HepG2 (cell line): Measurements from ENCODE around the gene PLXNA3. TPM values are rescaled to one million over a fixed set of nuclear protein-coding genes. Genes with fewer than 3 reads are reported as not detected.

Experiments used
- AFF4 ChIP-seq: sonication (generic); formaldehyde crosslinking; IDR thresholded peaks from 2 replicates; pipeline ENCODE4 v1.4.0; 2020; ENCODE audit warnings: missing genetic modification reagents
- CHD4 ChIP-seq: fragments of 200-600 bp; sonication (generic); IDR thresholded peaks from 2 replicates; pipeline ENCODE4 v1.7.0; 2017; ENCODE audit warnings: mild to moderate bottlenecking, low read length, borderline replicate concordance
- GZF1 ChIP-seq: sonication (generic); formaldehyde crosslinking; IDR thresholded peaks from 2 replicates; pipeline ENCODE4 v1.5.1; 2020; ENCODE audit warnings: mild to moderate bottlenecking, missing genetic modification reagents
- HOXA7 ChIP-seq: sonication (generic); formaldehyde crosslinking; IDR thresholded peaks from 2 replicates; pipeline ENCODE4 v1.8.1; 2022; ENCODE audit warnings: mild to moderate bottlenecking, missing genetic modification reagents, moderate library complexity
- HOXA9 ChIP-seq: sonication (generic); formaldehyde crosslinking; IDR thresholded peaks from 2 replicates; pipeline ENCODE4 v1.8.1; 2022; ENCODE audit warnings: missing genetic modification reagents, mild to moderate bottlenecking, moderate library complexity, borderline replicate concordance
- KDM4B ChIP-seq: sonication (generic); formaldehyde crosslinking; IDR thresholded peaks from 2 replicates; pipeline ENCODE4 v1.4.0; 2020; ENCODE audit warnings: missing genetic modification reagents
- NFE2L1 ChIP-seq: sonication (generic); formaldehyde crosslinking; IDR thresholded peaks from 2 replicates; pipeline ENCODE4 v1.4.0; 2020; ENCODE audit warnings: missing genetic modification reagents, mild to moderate bottlenecking, borderline replicate concordance
- PHB2 ChIP-seq: fragments of 450-650 bp; IDR thresholded peaks from 2 replicates; pipeline ENCODE4 v1.6.1; 2018; ENCODE audit not compliant: partially characterized antibody
- RBAK ChIP-seq: sonication (generic); formaldehyde crosslinking; IDR thresholded peaks from 2 replicates; pipeline ENCODE4 v1.5.1; 2020; ENCODE audit warnings: mild to moderate bottlenecking, missing genetic modification reagents
- SNAPC2 ChIP-seq: sonication (generic); formaldehyde crosslinking; IDR thresholded peaks from 2 replicates; pipeline ENCODE4 v1.8.1; 2022; ENCODE audit warnings: mild to moderate bottlenecking, missing genetic modification reagents
- TAF1 ChIP-seq: sonication (generic); formaldehyde crosslinking; IDR thresholded peaks from 2 replicates; pipeline ENCODE4 v1.4.0; 2020; ENCODE audit warnings: missing genetic modification reagents
- TGIF2 ChIP-seq: IDR thresholded peaks from 2 replicates; pipeline ENCODE4 v1.6.1; 2016; ENCODE audit warnings: control low read depth, missing compliant biosample characterization
- WIZ ChIP-seq: sonication (generic); formaldehyde crosslinking; IDR thresholded peaks from 2 replicates; pipeline ENCODE4 v1.5.1; 2020; ENCODE audit warnings: mild to moderate bottlenecking, missing genetic modification reagents
- ZFX ChIP-seq: sonication (generic); formaldehyde crosslinking; IDR thresholded peaks from 2 replicates; pipeline ENCODE4 v1.4.0; 2020; ENCODE audit warnings: mild to moderate bottlenecking, low read depth, missing genetic modification reagents, moderate library complexity
- ZNF296 ChIP-seq: sonication (generic); formaldehyde crosslinking; conservative IDR thresholded peaks from 2 replicates; pipeline ENCODE4 v1.5.0; 2020; ENCODE audit warnings: mild to moderate bottlenecking, missing genetic modification reagents
- ZNF30 ChIP-seq: sonication (generic); formaldehyde crosslinking; IDR thresholded peaks from 2 replicates; pipeline ENCODE4 v1.5.0; 2020; ENCODE audit warnings: mild to moderate bottlenecking, missing genetic modification reagents
- ZNF343 ChIP-seq: sonication (generic); formaldehyde crosslinking; IDR thresholded peaks from 2 replicates; pipeline ENCODE4 v1.4.0; 2020; ENCODE audit warnings: mild to moderate bottlenecking, missing genetic modification reagents
- ZNF512 ChIP-seq: sonication (generic); formaldehyde crosslinking; IDR thresholded peaks from 2 replicates; pipeline ENCODE4 v1.4.0; 2020; ENCODE audit warnings: mild to moderate bottlenecking, missing genetic modification reagents
- polyA plus RNA-seq, 8 experiments: library from polyadenylated mRNA; depleted of rRNA in 3 of 8; stranded (reverse) in 7 of 8; unstranded in 1 of 8; fragments of >200 nt; fragmentation: Illumina TruSeq in 4 of 8; extraction: Trizol in 4 of 8; gene quantifications; 2 replicates each; pipeline versions ENCODE4 v1.2.1 to v1.2.3, GENCODE V29; 2011 to 2016; ENCODE audit warnings: low read depth in 4 of 8, missing spikeins in 1 of 8, mixed read lengths in 1 of 8; ENCODE audit not compliant: insufficient read depth in 1 of 8
- total RNA-seq, 5 experiments: library from RNA; depleted of rRNA; stranded (reverse); fragments of >200 nt; fragmentation: Illumina TruSeq; extraction: Trizol; gene quantifications; 2 replicates each; pipeline ENCODE4 v1.2.3, GENCODE V29; 2016; ENCODE audit warnings: low read depth in 1 of 5
- TF ChIP-seq, protein P1 (sequence below): sonication (generic); formaldehyde crosslinking; IDR thresholded peaks from 2 replicates; pipeline ENCODE4 v1.4.0; 2020; ENCODE audit warnings: missing genetic modification reagents, borderline replicate concordance
- TF ChIP-seq, protein P2 (sequence below): sonication (generic); formaldehyde crosslinking; conservative IDR thresholded peaks from 2 replicates; pipeline ENCODE4 v1.4.0; 2020; ENCODE audit warnings: missing genetic modification reagents

The PLXNA3 gene
- total and polyA plus RNA-seq, 2 of the 13 experiments (the other 11 are each of a cell fraction or from before 2014, with no cell fraction given): 5.8 to 20.6 TPM

DNA sequence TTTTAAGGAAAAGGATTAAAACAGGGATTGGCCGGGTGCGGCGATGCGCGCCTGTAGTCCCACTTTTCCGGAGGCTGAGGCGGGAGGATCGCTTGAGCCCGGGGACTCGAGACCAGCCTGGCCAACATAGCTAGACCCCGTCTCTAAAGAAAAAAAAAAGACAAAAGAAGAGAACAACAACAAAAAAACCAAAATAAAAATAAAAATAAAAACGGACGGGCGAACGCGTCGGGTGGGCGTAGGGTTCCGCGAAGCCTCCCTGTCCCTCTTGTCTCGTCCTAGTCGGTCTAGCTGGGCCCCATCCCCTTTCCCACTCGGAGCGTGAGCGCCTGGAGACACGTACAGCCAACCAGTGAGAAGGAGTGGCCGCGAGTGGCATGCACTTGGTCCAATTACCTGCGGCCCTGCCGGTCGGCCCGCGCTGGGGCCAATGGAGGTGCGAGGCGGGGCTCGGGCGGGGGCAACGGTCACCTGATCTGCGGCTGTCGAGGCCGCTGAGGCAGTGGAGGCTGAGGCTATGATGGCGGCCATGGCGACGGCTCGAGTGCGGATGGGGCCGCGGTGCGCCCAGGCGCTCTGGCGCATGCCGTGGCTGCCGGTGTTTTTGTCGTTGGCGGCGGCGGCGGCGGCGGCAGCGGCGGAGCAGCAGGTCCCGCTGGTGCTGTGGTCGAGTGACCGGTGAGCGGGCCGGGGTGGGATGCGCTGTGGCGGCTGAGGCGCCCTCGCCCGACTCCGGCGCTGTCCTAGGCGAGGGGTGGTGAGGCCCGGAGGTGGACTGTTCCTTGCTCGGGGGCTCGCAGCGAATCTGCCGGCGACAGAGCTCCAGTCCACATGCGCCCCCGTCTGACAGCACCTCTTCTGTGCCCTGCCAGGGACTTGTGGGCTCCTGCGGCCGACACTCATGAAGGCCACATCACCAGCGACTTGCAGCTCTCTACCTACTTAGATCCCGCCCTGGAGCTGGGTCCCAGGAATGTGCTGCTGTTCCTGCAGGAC is 29.6 kb upstream of the PLXNA3 start, which contains the start of gene ATP6AP1 (continued):
- TF ChIP-seq NFE2L1 (CRISPR knock-in tag) (no peak), WIZ (no peak), ZNF343 (no peak), GZF1 (CRISPR knock-in tag) (no peak), ZNF30 (CRISPR knock-in tag) (no peak), ZNF296 (no peak), HOXA7 (CRISPR knock-in tag) (no peak), TGIF2 (no peak), ZFX (CRISPR knock-in tag) (peak; percentile 81), RBAK (CRISPR knock-in tag) (no peak), KDM4B (CRISPR knock-in tag) (no peak), SNAPC2 (CRISPR knock-in tag) (no peak), HOXA9 (CRISPR knock-in tag) (no peak), CHD4 (no peak), TAF1 (CRISPR knock-in tag) (peak; percentile 75), ZNF512 (CRISPR knock-in tag) (no peak), PHB2 (no peak), AFF4 (no peak)
- TF ChIP-seq, protein P1, sequence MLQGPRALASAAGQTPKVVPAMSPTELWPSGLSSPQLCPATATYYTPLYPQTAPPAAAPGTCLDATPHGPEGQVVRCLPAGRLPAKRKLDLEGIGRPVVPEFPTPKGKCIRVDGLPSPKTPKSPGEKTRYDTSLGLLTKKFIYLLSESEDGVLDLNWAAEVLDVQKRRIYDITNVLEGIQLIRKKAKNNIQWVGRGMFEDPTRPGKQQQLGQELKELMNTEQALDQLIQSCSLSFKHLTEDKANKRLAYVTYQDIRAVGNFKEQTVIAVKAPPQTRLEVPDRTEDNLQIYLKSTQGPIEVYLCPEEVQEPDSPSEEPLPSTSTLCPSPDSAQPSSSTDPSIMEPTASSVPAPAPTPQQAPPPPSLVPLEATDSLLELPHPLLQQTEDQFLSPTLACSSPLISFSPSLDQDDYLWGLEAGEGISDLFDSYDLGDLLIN (CRISPR knock-in tag): no peak
- TF ChIP-seq, protein P2, sequence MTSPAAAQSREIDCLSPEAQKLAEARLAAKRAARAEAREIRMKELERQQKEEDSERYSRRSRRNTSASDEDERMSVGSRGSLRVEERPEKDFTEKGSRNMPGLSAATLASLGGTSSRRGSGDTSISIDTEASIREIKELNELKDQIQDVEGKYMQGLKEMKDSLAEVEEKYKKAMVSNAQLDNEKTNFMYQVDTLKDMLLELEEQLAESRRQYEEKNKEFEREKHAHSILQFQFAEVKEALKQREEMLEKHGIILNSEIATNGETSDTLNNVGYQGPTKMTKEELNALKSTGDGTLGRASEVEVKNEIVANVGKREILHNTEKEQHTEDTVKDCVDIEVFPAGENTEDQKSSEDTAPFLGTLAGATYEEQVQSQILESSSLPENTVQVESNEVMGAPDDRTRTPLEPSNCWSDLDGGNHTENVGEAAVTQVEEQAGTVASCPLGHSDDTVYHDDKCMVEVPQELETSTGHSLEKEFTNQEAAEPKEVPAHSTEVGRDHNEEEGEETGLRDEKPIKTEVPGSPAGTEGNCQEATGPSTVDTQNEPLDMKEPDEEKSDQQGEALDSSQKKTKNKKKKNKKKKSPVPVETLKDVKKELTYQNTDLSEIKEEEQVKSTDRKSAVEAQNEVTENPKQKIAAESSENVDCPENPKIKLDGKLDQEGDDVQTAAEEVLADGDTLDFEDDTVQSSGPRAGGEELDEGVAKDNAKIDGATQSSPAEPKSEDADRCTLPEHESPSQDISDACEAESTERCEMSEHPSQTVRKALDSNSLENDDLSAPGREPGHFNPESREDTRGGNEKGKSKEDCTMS: no peak
